ENCODE results near the gene SLC46A1.

DNA sequence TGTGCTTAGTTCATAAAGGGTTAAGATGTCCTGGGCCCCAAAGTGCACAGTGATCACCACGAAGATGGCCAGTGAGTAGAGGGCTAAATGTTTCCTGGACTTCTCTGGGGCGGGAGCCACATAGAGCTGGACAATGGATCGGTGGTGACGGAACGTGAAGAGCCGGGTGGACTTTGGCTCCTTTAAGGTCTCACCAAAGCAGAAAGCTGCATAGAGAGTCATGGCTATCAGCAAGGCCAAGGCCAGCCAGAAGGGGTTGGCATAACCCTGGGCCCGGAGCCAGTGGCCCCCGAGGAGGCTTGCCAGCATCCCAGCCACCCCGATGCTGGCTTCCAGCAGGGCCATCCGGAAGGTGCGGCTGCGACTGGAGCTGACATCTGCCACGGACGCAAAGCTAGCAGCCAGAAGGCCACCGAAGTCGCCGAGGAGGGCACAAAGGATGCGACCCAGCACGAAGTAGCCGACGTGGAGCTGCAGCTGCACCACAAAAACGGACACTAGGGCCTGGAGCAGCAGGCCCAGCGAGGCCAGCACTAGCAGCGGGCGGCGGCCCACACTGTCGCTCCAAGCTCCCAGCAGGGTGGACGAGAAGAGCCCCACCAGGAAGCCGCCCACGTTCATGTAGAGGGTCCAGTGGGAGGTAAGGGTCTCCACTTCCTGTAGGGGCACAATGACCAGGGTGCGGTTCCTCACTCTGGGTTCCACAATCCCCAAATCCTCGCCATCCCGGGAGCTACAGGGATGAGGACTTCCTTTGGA is 1.0 kb downstream of the SLC46A1 start:
- TF ChIP-seq, protein P1, sequence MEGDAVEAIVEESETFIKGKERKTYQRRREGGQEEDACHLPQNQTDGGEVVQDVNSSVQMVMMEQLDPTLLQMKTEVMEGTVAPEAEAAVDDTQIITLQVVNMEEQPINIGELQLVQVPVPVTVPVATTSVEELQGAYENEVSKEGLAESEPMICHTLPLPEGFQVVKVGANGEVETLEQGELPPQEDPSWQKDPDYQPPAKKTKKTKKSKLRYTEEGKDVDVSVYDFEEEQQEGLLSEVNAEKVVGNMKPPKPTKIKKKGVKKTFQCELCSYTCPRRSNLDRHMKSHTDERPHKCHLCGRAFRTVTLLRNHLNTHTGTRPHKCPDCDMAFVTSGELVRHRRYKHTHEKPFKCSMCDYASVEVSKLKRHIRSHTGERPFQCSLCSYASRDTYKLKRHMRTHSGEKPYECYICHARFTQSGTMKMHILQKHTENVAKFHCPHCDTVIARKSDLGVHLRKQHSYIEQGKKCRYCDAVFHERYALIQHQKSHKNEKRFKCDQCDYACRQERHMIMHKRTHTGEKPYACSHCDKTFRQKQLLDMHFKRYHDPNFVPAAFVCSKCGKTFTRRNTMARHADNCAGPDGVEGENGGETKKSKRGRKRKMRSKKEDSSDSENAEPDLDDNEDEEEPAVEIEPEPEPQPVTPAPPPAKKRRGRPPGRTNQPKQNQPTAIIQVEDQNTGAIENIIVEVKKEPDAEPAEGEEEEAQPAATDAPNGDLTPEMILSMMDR (IDR thresholded peaks at IDR 0.05): no peak
- no peak for TF ChIP-seq POLR2A (IDR thresholded peaks at IDR 0.05)

All from heart left ventricle (tissue), 13 donors.